Pancreas (tissue), 10 donors: ENCODE results near the gene MMP12. TPM values are rescaled to one million over a fixed set of nuclear protein-coding genes. Genes with fewer than 3 reads are reported as not detected.

Experiments used
- ATAC-seq, 4 donors: fragments of 200-7000 bp; cut with Tn5 transposase; one replicate each; pipeline versions ENCODE4 v1.8.0 to v1.9.1; 2020; ENCODE audit warnings: mild to moderate bottlenecking in 4 of 4, moderate library complexity in 4 of 4
- DNase-seq, 6 donors: peaks; one replicate each; pipeline ENCODE4 v3.0.0-alpha.2; 2020
- FAIRE-seq: peaks from 2 replicates; lab custom pipeline; 2012; peaks lifted over from hg19 to GRCh38; lab: Jason Lieb, UNC
- H3K27ac ChIP-seq, 4 donors: fragments of 200-600 bp; sonication (generic); 1 replicate in 3 of 4; 2 replicates in 1 of 4; pipeline versions ENCODE4 v1.5.0 to v1.8.0; 2020
- H3K27me3 ChIP-seq, 4 donors: fragments of 200-600 bp; one replicate each; pipeline ENCODE4 v1.8.0; 2021
- H3K36me3 ChIP-seq, 3 donors: fragments of 200-600 bp; sonication (generic) in 1 of 3; one replicate each; pipeline versions ENCODE4 v1.5.0 to v1.8.0; 2020 to 2021
- H3K4me1 ChIP-seq, 3 donors: fragments of 200-600 bp; one replicate each; pipeline ENCODE4 v1.8.0; 2021
- H3K4me3 ChIP-seq, 4 donors: fragments of 200-600 bp; sonication (generic) in 2 of 4; one replicate each; pipeline versions ENCODE4 v1.5.0 to v1.8.0; 2020 to 2021
- H3K9me3 ChIP-seq, 4 donors: fragments of 200-600 bp; one replicate each; pipeline ENCODE4 v1.8.0; 2021
- WGBS, 2 donors: extraction: QIAGEN DNeasy Blood & Tissue Kit; methylation state at CpG; one replicate each; pipeline ENCODE4 v1.1.7; 2013; 5-methylcytosine and 5-hydroxymethylcytosine counted together
- intact Hi-C, 3 donors: fragments of 100-400 bp; cut with DNase I; formaldehyde crosslinking; loops; one replicate each; pipeline versions ENCODE4 v1.11.1 to v1.14.2; 2022
- polyA plus RNA-seq, 2 donors: library from polyadenylated mRNA; stranded (reverse); fragments of 200-250 nt; gene quantifications; one replicate each; pipeline ENCODE4 v1.2.3, GENCODE V29; 2013
- total RNA-seq, 6 donors: library from RNA; stranded (reverse); fragmentation: NEBNext Ultra II Directional in 4 of 6; extraction: Animal tissue kit (Norgen Biotek cat#: 25700) in 4 of 6; gene quantifications; one replicate each; pipeline versions ENCODE4 v1.2.1 to v1.2.4, GENCODE V29; 2021 to 2023
- TF ChIP-seq, protein P1 (sequence below), 4 donors: fragments of 200-600 bp; sonication (generic) in 3 of 4; IDR thresholded peaks; one replicate each; pipeline versions ENCODE4 v1.5.0 to v1.8.0; 2021; ENCODE audit warnings: antibody characterized with exemption in 4 of 4
- donor health status: healthy with polysubstance abuse.
- donor health status: DM: no; HTN: no; CAD: no; lungs with moderate emphysema.
- donor health status: DM: no; HTN: no; CAD: no.
- donor health status: control.
- donor health status: control.
- donor health status: Bipolar disorder and iron deficiency.
- donor health status: DM: yes; HTN: yes; CAD: no.
- donor health status: DM: no; HTN: no; CAD: no.
- donor health status: DM: no; HTN: no; CAD: no.
- donor health status: DM: yes; HTN: yes; CAD: no.

Gene MMP12
- total and polyA plus RNA-seq, 8 donors: 0.12 to 0.19 TPM; not detected in 6

DNA sequence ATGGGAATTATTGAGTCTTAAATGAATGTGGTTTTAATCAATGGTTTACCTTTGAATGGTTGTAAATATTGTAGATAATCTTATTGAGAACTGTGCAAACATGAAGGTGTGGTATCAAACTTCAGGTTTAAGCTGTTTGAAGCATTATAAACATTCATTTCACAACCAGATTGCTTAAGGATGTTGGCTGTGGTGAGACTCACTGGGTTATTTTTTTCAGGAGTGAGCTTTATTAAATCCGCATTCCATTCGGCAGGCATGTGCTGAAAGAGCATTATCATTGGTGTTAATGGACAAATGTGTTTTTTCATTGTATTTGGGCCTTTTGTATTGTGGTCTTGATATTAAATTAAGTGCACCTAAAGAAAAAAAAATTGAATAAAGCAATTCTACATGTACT lies 41.1 kb downstream of the MMP12 start:
- intact Hi-C loops: no loop called here
- DNase-seq (no peak), ATAC-seq (no peak), FAIRE-seq (no peak)
- no peaks in the 10 kb centered on the region for H3K36me3 ChIP-seq
- no peaks in the 10 kb centered on the region for H3K27me3 ChIP-seq
- TF ChIP-seq, protein P1, sequence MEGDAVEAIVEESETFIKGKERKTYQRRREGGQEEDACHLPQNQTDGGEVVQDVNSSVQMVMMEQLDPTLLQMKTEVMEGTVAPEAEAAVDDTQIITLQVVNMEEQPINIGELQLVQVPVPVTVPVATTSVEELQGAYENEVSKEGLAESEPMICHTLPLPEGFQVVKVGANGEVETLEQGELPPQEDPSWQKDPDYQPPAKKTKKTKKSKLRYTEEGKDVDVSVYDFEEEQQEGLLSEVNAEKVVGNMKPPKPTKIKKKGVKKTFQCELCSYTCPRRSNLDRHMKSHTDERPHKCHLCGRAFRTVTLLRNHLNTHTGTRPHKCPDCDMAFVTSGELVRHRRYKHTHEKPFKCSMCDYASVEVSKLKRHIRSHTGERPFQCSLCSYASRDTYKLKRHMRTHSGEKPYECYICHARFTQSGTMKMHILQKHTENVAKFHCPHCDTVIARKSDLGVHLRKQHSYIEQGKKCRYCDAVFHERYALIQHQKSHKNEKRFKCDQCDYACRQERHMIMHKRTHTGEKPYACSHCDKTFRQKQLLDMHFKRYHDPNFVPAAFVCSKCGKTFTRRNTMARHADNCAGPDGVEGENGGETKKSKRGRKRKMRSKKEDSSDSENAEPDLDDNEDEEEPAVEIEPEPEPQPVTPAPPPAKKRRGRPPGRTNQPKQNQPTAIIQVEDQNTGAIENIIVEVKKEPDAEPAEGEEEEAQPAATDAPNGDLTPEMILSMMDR (IDR thresholded peaks at IDR 0.05): no peak
- H3K4me1 ChIP-seq: no peaks in the 10 kb centered on the region
- 76 to 80% methylated on average over 2 of the region's 2 CpGs for WGBS, 2 donors
- no peaks in the 10 kb centered on the region for H3K9me3 ChIP-seq
- H3K4me3 ChIP-seq: no peak overlapping the region
- H3K27ac ChIP-seq: no peak overlapping the region

DNA sequence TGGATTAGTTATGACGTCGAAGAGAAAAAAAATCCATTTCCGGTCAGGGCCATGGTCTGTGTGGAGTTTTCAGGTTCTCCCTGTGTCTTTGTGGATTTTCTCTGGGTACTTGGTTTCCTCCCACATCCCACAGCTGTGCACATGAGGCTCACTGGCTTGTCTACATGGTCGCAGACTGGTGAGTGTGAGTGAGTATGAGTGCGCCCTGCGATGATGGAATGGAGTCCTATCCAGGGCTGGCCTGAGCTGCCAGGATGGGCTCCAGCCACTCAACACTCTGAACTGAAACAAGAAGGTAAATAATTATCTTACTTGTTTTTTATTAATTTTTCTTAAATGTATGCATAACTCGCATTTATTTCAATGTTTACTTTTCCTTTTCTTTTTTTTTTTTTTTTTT lies 42.2 kb downstream of the MMP12 start:
- no peaks in the 10 kb centered on the region for H3K27me3 ChIP-seq
- intact Hi-C loops: no loop called here
- TF ChIP-seq, protein P1 (IDR thresholded peaks at IDR 0.05): no peak
- H3K4me1 ChIP-seq: no peaks in the 10 kb centered on the region
- ATAC-seq: no peak
- H3K4me3 ChIP-seq: no peak overlapping the region
- no peak for DNase-seq
- H3K36me3 ChIP-seq: no peaks in the 10 kb centered on the region
- H3K9me3 ChIP-seq: no peaks in the 10 kb centered on the region
- WGBS, 2 donors: 83 to 90% methylated on average over 7 of the region's 7 CpGs
- no peak overlapping the region for H3K27ac ChIP-seq
- FAIRE-seq: no peak

DNA sequence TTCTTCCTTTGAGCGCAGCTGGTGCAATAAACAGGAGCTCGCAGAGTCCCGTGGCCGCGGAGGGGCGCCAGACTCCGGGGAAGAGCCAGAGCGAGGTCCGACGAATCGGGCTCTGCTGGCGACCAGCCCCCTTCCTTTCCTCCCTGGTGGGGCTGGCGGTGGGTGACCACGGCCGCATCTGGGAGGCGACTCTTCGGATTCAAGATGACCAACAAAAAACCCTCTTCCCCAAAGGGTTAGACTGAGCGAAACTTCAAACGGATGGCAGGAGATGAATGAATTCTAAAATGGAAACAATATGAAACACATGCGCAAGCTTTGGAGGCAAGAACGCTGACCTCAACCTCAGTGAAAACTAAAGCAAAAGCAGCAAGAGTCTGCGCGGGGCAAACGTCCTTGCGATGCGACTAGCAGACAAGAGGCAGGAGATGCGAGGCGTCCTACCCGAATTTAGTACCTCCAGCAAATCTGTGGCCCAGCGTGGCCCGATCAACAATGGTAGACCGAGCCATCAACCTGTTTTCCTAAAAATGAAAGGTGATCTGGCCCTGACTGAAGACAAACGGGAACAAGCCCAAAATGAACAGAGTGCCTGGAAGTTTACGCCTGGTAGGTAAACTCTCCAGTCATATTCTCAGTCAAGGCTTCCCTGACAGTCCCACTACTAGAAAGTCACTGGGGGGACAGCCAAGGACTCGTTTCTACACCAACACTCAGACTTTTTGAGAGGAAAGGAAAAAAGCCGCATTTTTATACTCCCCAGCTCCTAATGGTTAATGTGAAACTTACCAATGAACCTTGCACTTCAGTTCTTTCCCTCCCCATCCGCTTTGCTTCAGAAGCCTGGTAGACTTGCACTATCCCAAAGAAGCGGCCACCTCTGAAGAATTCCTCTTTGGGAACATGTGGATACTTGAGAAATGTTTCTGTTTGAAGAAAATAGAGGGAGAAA lies 43.0 kb downstream of the MMP12 start:
- WGBS, 2 donors: 35 to 39% methylated on average over 38 of the region's 38 CpGs
- Histone ChIP-seq H3K27ac (no peak overlapping the region), H3K27me3 (no peaks in the 10 kb centered on the region), H3K4me1 (no peaks in the 10 kb centered on the region), H3K36me3 (no peaks in the 10 kb centered on the region), H3K9me3 (no peaks in the 10 kb centered on the region), H3K4me3 (no peak overlapping the region)
- no peak for FAIRE-seq
- peak in 4 of 6 donors; percentile 26 to 68 (median 28) for DNase-seq
- intact Hi-C loops: no loop called here
- peak in 3 of 4 donors; percentile 40 to 78 (median 64) for ATAC-seq
- TF ChIP-seq, protein P1 (IDR thresholded peaks at IDR 0.05): no peak

DNA sequence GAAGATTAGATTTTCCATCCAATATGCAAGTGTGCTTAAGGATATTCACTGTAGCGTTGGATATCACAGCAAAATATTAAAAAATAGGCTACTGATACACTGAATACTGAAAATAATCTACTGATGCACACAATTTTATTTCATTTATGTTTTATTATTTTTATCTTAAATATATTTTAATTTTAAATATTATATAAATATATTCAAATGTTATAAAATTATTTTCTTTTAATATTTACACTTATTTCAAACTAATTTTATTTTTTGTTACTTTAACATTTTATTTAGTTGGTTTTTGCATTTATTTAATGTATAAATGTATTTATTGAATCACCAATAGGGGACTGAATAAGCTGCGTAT lies 43.7 kb downstream of the MMP12 start:
- H3K9me3 ChIP-seq: no peaks in the 10 kb centered on the region
- H3K4me3 ChIP-seq: no peak overlapping the region
- H3K27me3 ChIP-seq: no peaks in the 10 kb centered on the region
- WGBS, 2 donors: 43 to 54% methylated on average over 2 of the region's 2 CpGs
- intact Hi-C loops: no loop called here
- TF ChIP-seq, protein P1 (IDR thresholded peaks at IDR 0.05): peak in 1 of 4 donors; percentile 15
- H3K27ac ChIP-seq: no peak overlapping the region
- no peak for DNase-seq
- no peak for ATAC-seq
- H3K36me3 ChIP-seq: no peaks in the 10 kb centered on the region
- no peaks in the 10 kb centered on the region for H3K4me1 ChIP-seq
- peak; percentile 65 for FAIRE-seq
